Medulla oblongata (tissue), 1 donor: Measurements from ENCODE around the gene COL9A1.
A peak's percentile ranks its signal among the peaks of the same experiment; 100 is the strongest.
"Not testable (repeated sequence)": the region's sequence is repeated elsewhere in the genome, so short reads cannot be mapped to it uniquely, and the experiment has no call there.

Source experiments
- DNase-seq: peaks from one replicate; pipeline ENCODE4 v3.0.0-alpha.2; 2015; ENCODE audit errors: extremely low spot score

The COL9A1 gene

DNA sequence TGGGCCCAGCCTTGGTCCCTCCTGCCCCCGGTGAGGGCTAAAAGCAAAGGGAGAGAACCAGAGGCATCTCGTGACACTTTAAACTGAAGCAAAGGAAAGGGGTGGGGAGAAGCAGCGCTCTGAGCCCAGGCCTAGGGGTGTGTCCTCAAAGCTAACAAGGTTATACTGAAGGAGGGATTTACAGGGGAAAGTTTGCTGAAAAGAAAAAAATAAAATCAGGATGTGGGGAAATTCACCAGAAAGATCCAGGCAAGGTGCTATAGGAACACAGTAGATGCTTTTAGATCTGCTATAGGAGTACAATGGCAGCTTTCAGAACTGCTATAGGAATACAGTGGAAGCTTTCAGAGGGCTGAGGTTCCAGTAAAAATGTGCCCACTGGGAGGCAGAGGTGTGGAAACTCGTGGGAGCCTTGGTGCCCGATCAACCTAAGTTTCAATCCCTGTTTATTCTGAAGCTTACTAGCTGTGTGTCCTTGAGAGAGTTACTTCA lies at the start of gene COL9A1:
Gene COL9A1 (minus strand): TSS at position 51 of the 492 bp plus-strand sequence. CDS start 160 bp downstream, outside the sequence.
- no peak for DNase-seq

DNA sequence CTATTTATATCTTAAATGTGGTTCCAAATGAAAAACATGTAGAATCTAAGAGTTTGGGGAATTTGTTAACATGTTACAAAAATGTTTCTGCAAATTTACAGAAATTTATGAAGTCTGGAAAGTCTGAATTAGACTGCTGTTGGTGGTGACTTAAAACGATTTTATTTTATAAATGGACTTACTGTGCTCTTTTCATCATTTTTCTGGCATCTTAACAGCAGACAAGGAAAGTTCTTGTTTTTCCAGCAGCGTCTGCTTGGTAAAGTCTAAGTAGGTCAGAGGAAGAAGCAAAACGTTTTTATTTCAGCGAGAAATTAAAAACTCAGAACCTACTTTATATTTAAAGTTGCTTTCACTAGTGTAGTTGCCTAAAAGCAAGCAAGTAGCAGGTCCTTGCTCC lies 48.6 kb upstream of the COL9A1 start:
- DNase-seq: peak; percentile 9

DNA sequence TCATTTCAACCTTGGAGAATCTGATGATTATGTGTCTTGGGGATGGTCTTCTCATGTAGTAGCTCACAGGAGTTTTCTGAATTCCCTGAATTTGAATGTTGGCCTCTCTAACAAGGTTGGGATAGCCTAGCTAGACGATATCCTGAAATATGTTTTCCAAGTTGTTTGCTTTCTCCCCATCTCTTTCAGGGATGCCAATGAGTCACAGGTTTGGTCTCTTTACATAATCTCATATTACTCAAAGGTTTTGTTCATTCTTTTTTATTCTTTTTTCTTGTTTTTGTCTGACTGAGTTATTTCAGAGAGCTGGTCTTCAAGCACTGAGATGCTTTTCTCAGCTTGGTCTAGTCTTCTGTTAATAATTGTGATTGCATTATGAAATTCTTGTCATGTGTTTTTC lies 42.7 kb upstream of the COL9A1 start:
- no peak for DNase-seq

DNA sequence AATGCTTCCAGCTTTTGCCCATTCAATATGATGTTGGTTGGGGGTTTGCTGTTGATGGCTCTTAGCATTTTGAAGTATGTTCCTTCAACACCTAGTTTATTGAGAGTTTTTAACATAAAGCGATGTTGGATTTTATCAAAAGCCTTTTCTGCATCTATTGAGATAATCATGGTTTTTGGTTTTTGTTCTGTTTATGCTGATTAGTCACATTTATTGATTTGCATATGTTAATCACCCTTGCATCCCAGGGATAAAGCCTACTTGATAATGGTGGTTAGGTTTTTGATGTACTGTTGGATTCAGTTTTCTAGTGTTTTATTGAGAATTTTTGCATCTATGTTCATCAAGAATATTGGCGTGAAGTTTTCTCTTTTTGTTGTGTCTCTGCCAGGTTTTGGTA lies 40.4 kb upstream of the COL9A1 start:
- no peak for DNase-seq

DNA sequence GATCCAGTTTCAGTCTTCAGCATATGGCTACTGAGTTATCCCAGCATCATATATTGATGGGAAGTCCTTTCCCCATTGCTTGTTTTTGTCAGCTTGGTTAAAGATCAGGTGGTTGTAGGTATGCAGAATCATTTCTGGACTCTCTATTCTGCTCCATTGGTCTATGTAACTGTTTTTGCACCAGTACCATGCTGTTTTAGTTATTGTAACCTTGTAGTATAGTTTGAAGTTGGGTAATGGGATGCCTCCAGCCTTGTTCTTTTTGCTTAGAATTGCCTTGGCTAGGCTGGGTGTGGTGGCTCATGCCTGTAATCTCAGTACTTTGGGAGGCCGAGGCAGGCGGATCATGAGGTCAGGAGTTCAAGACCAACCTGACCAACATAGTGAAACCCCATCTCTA lies 36.9 kb upstream of the COL9A1 start:
- not testable (repeated sequence) for DNase-seq

DNA sequence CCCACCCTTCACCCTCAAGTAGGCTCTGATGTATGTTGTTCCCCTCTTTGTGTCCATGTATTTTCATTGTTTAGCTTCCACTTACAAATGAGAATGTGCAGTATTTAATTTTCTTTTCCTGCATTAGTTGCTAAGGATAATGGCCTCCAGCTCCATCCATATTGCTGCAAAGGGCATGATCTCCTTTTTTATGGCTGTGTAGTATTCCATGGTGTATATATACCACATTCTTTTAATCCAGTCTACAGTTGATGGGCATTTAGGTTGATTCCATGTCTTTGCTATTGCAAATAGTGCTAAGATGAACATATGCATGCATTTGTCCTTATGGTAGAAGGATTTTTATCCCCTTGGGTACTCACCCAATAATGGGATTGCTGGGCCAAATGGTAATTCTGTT lies 35.9 kb upstream of the COL9A1 start:
- no peak for DNase-seq

DNA sequence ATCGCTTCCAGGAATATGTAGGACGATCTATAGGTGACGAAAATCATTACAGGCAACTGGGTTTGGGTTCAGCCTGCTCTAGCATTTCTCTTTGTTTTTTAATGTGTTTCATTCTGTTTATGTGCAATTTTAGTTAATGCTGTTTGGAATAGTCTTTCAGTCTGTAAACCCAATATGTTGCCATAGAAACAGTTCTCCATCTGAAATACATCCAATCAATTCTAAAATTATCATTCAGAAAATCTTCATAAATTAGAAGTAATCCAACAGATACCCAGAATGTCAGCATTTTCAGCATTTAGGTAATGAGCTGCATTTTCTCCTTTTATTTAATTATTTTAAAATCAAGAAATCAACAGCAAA lies 34.8 kb upstream of the COL9A1 start:
- no peak for DNase-seq

DNA sequence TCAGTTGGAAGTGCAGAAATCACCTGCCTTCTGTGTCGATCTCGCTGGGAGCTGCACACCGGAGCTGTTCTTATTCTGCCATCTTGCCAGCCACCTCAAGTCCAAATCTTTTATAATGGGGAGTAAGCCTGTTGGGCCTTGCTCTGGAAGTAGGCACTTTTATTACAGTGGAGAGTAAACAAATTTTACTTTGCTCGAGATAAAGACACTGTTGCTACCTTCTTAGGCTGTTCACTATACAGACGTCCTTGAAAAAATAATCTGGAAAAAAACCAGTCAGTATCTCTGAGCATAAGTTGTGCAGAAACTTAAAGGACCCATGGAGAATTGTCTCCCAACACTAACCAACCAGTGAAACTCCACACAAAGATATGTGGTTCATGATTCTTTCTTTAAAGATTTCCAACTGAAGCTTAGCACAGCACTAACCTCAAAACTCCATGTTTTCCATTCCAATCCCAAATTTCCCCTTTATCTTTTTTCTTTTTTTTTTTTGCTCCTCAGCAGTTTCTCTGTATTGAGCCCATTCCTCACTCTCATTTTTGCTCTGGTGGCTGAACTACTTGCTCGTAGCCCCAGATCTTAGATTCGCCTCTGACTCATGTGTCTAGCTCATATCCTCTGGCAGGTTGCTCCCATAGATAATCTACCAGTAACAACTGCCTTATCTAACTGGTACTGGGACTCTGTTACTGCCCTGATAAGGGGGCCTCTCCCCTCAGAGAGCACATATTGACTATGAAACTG lies 34.3 kb upstream of the COL9A1 start:
- no peak for DNase-seq

DNA sequence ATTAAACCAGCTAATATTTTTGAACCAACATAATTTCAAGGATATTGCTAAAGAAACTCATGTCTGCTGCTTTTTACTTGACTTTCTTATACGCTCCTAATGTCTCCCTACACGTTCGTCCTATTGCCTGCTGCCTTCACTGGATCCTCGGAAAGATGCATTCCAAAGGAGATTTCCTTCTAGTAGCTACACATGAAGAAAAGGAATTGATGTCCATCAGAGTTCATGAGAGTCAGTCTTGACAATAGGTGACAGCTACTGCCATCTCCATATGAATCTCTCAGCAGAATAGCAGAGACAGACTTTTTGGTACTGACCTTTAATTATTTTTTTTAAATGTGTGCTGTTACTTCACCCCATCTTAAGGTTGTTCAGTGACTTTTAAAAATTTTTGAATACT lies 24.2 kb upstream of the COL9A1 start:
- no peak for DNase-seq

DNA sequence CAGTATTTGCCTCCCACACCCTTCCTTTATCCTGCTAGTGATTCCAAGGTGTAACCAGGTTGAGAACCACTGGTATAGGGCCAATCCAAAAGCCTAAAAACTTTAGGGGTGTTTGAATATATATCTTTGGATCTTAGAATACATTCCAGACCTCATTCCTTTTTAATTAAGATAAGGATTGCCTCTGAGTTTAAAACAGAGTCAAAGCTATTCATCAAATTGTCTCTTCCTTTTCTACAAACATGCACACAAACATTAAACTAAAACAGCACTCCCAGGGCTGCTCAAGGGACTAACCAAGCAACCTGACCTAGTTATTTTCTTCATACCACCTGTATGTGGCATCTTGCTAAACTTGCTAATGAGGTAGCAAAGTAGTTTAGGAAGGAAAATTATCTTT lies 22.1 kb upstream of the COL9A1 start:
- DNase-seq: no peak

DNA sequence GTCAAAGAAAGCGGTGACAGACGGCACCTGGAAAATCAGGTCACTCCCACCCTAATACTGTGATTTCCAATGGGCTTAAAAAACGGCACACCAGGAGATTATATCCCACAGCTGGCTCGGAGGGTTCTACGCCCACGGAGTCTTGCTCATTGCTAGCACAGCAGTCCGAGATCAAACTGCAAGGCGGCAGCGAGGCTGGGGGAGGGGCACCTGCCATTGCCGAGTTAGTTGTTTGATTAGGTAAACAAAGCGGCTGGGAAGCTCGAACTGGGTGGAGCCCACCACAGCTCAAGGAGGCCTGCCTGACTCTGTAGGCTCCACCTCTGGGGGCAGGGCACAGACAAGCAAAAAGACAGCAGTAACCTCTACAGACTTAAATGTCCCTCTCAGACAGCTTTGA lies 14.9 kb upstream of the COL9A1 start:
- DNase-seq: not testable (repeated sequence)

DNA sequence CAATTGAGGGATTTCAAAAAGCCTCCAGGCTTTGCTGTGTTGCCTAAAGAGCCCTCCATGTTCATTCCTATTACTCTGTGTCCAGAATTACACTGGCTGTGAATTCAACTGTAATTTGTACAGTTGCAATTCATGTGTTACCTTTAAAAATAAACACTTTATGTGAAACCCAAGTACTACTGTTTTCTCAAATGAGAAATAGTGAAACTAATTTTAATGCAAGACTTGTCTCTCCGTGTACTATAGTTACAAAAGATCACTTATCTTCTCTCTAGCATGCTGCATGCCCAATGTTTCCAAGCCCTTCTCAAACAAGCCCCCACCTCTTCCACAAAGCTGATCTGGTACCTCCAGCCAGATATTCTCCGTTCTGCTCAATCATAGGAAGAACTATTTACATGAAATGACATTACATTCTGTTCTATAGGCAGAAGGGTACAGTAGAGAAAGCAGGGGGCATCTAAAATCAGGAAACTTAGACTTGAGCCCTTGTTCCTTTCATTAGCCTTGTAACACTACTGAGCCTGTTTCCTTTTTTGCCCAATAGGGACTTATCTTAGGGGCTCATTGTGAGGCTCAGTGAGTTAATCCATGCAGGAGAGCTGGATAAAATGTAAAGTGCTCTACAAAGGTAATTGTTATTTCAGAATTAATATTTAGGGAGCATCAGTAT lies 12.3 kb upstream of the COL9A1 start:
- no peak for DNase-seq

DNA sequence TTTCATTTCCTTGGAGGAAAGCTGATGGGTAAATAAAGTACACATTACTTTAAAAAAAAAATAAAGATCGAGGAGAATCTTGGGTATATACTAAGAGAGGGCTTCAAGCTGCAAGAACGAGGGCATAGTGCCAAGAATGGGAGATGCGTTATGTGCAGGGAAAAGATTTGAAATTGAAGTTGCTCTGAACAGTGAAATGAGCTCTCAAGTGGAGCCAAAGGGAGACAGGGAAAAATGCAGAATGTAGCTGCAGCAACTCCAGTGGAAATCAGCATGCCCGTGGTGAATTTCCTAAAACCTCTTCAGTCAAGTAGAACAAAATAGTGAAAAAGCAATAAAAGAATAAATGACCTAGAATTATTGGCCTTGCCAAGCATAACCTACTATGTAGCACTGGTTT lies 11.4 kb upstream of the COL9A1 start:
- DNase-seq: peak; percentile 43

DNA sequence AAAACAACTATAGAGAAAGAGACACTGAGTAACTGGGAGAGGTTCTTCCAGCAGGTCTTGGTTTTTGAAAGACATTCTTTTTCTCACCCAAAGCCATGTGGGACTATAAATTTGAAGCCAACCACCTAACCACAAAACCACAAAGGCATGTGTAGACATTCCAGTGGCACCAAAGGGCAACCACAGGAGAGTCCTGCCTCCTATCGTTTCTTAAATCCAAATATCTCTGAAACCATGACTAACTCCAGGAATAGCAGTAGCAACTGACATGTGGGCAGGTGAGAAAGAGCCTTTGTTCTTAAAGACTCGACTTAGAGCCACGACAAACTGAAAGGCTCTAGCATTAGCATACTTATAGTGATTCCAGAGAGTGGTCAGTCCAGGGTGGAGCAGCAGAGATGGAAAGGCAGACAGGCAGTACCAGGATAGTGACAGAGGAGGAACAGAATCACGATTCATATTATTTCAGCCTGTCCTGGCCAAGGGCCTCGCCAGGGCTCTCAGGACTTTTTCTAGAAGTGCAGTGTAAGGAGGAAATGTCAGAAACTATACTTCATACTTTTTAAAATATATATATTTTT lies 9.4 kb upstream of the COL9A1 start:
- no peak for DNase-seq

DNA sequence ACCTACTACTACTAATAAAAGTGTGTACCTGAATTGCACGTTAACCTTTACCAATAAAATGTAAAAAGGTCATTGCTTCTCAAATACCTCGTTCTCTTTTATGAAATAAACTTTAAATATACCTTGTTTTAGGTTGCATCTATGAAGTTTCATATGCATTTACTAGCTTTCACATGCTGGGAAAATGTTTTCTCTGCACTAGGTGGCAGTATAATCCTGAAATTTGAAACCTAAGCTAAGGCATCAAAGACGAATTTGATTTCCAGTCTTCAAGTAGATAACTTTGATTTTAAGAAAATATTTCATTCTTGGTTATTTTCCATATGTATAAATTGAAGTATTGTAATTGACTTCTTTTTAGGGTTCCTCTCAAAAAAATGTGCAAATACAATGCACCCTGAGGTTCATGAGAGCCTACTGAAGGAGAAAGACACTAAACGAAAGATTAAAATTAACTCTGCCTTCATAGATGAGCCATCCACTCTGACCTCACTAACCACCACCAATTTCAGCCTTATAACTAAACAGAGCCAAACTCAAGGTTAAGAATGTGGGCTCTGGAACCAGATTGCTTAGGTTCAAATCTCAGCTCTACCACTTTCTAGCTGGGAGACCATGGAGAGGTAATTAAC lies 7.3 kb upstream of the COL9A1 start:
- peak; percentile 80 for DNase-seq

DNA sequence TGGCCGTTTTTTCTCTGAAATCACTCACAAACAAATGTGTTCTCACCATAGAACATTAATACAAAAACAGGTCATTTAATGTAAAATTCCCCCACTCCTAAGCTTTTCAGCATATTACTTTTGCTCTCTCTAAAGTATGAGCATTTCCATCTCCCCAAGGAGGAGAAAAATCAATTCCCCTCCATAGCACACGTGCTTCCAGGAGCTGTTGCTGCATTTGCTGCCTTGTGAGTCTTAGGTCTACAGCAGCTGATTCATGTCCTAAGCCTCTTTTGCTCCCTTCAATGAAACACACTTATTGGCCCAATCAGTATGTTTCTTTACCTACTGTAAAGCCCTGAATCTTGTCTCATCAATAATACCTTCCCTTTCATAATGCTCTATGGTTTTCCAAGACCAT lies 6.4 kb upstream of the COL9A1 start:
- DNase-seq: no peak

DNA sequence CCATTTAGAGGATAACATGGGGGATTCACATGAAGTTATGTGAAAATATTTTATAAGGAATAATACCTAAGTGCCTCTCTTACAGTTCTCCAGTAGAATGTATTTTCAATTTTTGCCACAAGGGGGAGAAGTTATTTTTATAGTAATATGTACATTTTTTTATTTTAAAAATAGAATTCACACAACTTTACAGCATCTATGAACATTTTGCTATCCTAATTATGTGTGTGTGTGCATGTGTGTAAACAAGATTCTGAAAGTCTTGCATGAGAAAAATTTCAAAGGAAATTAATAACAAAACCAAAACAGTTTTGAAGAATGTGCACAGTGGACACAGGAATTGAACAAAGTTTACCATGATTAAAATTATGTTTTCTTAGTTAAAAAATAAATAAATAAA lies 5.3 kb upstream of the COL9A1 start:
- DNase-seq: not testable (repeated sequence)

DNA sequence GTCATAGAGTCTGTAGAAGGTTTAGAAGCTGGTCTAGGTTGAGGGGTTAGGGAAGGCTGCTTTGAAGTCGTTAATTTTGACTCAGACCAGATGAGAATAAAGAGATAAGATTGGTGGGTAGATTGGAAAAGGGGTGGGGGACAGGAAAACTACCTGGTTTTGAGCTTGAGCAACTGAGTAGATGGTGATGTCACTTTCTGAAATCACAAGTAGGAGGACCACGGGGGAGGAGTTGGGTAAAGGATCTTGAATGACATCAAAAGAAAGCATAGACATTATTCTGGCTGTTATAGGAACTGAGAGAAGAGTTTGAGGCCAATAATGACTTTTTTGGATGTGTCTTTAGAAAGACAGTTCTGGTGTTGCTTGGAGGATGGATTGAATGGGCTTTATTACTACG lies 4.1 kb upstream of the COL9A1 start:
- no peak for DNase-seq

DNA sequence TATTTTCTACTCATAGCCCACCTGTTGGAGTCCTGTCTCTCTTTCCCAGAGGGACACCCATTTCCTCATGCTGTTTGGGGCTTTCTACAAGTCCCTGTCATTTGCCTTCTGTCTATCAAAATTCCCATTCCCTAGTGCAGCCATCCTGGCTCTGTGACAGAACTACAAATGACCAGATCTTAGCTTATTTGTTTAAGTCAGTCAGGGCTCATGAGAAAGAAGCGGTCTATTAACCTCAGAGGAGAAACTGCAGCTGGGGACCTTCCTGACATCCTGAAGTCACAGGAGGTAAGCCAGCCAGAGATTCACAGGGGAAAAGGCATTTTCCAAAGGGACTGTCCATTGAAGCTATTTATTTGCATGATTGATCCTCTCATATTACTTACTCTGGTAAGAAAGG lies 1.7 kb upstream of the COL9A1 start:
- no peak for DNase-seq

DNA sequence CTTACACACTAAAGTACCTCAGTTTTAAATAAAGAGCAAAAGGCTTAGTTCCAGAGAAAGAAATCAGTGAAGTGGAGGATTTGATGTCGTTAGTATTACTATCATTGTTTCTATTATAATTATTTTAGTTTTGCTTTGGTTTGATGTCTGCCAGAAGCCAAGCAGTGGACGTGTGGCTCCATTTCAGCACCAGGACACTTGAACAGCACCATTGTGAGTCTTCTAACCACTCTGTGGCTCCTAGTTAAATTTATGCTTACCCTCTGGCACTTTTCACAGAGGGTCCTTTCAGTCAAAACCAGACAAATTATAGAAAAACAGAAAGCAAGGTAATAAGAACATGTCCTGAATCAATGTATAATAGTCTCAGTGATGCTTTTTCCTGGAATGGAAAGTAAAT lies 3.4 kb downstream of the COL9A1 start:
- no peak for DNase-seq

DNA sequence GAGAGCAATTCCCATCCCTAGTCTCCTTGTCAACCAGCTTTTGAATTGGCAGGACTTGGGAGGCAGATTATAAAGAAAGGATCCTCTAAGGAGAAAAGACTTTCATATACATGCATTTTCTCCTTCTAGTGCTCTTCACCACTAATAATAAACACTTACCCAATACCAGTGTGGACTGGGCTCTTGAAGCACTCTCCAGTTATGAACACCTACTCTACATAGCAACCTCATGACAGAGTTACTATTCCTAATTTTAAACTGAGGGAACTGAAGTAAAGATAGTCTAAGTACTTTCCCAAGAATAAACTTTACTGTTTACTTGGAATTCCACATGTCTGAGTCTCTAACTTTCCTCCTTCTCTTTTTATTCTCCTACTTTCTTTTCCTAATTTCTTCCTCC lies 4.8 kb downstream of the COL9A1 start:
- no peak for DNase-seq

DNA sequence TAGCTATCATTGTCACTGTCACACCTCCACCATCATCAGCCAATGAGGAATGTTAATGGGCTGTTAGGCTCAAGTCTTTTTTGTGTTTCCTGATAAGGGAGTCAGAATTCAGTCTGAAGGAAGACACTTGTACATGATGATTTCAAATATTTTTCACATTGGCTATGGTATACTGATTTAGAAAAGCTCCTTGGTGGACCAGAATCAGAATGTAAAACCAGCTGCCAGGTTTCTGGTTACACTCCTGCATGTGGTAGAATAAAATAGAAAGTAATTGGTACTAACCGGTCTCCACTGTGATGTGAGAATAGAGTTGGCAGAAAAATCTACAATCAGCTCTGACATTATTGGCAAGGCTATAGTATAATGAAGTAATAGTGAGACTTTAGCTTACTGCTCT lies 10.7 kb downstream of the COL9A1 start:
- no peak for DNase-seq

DNA sequence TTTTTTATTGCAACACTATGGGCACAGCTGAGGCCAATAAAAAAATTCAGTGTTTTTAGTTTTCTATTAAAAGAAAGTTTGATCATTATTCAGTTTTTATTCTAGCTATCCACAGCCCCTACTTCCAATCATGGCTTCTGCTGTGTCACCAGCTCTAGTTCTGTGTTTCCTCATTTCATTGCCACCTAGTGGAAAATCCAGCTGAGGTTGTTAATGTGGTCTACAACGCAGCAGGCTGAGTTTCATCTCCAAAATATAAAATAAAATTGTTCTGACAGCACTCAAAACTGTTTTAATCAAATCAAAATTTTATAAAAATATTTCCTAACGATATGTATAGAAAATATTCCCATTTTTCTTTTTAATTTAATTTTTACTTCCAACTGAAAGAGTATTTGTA lies 13.6 kb downstream of the COL9A1 start:
- DNase-seq: peak; percentile 65
